NOMO-1 (cell line): ENCODE measurements around the gene ERGIC1.

Experiments used
- DNase-seq, 2 experiments: peaks; one replicate each; lab custom pipeline; 2025; ENCODE audit not compliant: unreplicated experiment in 2 of 2; lab: John Stamatoyannopoulos, UW

ERGIC1 gene

DNA sequence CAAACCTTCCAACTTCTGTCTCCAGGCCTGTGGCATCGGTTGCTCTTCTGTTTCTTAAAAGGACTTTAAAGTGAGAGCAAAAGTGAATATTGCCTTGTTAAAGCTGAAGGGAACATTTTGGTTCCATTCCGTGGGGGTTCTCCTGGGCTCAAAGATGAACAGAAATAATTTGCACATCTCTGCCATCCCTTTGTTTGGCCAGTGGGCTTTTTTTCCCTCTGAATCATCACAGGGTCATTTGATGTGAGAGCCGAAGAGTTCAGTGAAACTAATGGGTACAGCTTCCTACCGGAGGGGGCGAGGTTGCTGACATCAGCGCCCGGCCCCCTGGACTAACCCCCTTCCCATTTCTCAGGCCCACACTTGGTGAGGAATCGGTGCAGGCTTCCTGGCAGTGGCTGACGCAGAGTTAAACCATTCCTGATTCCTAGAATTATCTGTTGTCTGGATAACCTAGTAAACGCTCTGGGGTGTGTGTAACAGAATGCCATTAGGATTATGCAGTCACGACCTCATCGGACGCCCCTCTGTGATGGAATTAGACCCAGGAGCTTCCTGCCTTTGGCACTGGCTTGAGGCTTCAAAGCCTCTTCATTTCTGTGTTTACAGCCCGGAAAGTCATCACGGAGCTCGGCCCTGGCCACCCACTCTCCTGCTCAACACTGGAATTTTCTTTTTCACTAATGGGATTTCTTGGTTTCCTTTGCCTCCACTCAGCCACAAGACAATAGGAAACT is 63.6 kb downstream of the ERGIC1 start:
- no peak for DNase-seq

DNA sequence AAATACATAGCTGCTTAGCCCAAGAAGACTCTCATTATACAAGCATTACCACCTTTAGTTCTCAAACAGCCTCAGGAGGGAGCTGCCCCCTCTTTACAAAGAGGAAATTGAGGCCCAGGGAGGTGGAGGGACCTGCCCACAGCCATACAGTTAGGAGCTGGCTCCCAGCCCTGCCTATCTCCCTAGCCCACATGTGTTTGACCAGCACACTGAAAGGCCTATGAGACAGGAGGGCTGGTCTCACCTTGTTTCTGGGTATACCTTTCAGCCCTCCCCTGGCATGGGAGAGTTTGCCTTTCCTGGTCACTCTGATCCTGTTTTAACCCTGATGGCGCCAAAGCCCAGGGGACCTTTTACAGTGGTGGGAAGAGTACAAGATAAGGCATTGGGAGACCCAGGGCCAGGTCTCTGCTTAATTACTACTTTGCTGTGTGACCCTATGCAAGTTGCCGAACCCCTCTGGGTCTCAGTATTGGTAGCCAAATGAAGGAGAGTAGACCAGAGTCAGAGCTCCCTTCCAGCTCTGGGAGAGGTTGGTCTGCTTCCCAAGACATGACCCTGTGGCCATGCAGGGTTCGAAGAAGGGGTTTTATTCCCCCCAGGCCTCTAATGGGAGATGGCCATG is 64.3 kb downstream of the ERGIC1 start:
- no peak for DNase-seq

GRCh38 chr5:172898843-172899369 is 64.9 kb downstream of the ERGIC1 start:
- DNase-seq = no peak

GRCh38 chr5:172899436-172899835 is 65.4 kb downstream of the ERGIC1 start:
- DNase-seq = no peak

DNA sequence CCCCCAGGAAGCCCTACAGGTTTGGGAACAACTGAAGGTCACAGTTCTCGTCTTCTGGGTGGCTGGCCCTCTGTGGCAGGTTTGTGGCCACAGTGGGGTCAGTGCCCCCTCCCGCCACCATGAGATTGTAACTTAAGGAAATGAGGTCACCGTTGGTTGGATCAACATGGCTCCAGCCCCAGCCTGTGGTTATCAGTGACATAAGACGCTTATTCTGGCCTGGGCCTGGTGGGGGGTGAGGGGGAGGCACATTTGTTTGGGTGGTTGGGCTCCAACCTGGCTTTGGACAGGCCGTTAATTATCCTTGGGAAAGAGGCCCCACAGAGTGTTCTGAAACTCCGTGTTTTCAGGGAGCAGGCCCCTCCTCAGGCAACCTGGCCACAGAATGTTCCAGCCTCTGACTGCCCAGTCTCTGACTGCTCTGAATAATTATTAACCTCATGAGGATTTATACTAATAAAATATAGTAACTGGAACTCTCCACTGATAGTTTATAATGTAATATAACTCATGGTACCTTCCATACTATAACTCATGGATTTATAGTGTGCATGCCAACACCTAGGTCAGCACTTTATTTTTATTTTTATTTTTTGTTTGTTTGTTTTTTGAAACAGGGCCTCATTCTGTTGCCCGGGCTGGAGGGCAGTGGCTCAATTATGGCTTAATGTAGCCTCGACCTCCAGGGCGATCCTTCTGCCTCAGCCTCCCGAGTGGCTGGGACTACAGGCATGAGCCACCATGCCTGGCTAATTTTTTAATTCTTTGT is 67.1 kb downstream of the ERGIC1 start:
- no peak for DNase-seq

- no peak for DNase-seq
Measured at GRCh38 chr5:172901788-172902496, 67.9 kb downstream of the ERGIC1 start.

DNA sequence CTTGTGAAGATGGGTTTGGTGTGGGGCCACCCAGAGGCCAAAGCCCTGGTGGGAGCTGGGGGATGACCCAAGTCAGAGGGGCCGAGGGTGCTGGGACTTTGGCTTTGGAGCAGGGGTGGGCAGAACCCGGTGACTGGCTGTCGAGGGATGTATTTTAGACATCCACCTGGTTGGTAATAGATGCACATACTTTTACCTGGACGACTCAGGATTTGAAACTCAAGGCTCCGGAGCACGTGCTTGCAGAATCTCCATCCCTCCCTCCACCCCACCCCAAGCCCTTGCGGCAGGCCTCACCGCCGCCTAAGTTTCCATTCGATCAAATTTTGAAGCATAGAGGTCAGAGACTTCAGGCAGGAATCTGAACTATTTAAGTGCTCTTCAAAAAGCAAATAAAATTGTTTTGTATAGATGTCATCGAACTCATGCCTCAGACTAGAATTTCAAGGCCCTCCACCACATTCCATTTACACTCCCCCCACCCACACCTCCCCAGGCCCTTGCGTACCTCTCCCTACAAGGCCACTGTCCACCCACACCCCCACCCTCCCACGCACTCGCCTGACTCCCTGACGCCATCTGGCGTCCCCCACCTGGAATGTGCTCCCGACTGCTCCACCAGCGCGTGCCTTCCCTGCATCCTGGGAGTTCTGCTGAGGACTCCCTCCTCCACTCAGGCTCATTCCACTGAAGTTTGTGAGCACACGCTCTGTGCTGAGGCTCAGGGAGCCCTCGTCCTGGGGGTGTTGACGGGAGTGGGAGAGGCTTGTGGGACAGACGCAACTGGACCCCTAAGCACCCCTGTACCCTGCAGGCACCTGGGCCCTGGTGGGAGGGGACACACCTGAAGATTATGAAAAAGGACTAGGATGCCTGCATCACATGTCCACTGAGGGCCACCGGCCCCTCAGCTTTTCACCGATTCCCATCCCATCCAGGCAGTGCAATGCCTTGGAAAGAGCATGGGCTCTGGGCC is 68.7 kb downstream of the ERGIC1 start:
- peak in 1 of 2 experiments; percentile 30 for DNase-seq

DNA sequence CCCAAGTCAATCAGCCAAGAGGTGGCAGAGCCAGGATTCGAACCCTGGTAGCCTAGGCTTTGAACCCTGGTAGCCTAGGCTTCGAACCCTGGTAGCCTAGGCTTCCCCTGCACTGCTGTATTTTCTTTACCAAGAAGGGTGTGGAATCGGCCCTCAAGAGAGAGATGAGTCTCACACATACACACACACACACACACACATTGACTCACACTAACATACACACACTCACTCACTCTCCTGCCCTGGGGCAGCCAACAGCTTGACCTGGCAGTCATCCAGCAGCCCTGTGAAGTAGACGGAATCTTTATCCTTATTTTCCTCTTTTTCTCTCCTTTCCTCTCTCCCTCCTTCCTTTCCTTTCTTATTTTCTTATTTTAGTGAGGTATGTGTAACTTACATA is 69.7 kb downstream of the ERGIC1 start:
- no peak for DNase-seq

DNA sequence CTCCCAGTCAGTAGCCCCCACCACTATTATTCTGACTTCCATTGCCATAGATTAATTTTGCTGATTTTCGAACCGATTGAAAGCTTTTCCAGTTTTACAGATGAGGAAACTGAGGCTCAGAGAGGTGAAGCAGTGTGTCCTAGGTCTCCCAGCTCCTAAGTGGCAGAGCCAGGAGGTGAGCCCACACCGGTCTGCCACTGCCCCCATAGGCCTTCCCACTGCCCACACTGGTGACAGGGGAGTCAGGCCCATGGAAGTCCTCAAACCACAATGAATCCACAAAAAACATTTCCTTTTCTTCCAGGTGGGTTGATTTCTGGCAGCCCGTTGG is 70.2 kb downstream of the ERGIC1 start:
- no peak for DNase-seq

- no peak for DNase-seq
Measured at GRCh38 chr5:172904643-172905345, 70.7 kb downstream of the ERGIC1 start.

- no peak for DNase-seq
Measured at GRCh38 chr5:172905346-172906140, 71.5 kb downstream of the ERGIC1 start.

DNA sequence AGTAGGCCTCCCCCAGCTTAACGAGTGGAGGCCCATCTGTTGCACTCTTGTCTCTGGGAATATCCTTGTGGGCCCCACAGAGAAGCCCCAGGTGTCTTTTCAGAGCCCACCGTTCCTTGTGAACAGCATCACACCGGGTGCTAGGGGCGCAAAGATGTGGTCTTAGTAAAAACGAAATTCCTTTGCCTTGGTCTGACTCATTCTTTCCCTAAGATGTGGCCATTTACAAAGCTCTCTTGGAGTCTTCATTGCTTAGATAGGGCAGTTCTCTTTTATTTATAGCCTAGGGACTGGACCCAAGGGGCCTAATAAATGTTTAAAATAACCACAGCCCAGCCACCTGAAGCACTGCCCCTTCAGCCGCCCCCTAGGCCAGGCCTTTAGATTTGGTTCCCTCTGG is 72.4 kb downstream of the ERGIC1 start:
- DNase-seq = no peak

GRCh38 chr5:172906888-172907287 is 72.8 kb downstream of the ERGIC1 start:
- no peak for DNase-seq

- no peak for DNase-seq
Measured at GRCh38 chr5:172907657-172908056, 73.6 kb downstream of the ERGIC1 start.

DNA sequence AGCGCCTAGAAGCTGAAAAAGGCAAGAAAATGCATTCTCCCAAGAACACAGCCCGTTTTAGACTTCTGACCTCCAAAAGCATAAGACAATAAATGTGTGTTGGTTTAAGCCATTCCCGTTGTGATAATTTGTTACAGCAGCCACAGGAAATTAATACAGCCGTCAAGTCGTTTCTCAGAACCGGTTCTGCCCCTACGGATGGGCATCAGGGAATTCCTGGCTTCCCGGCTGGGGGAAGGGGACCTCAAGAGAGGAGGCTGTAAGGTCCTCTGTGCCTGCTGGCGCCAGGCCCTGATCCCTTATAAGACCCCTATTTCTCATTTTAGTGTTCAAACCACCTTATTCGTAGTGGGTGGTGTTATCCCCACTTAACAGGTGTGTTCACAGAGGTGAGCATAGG is 74.6 kb downstream of the ERGIC1 start:
- no peak for DNase-seq

- DNase-seq = no peak
Measured at GRCh38 chr5:172909931-172910502, 76.0 kb downstream of the ERGIC1 start.

DNA sequence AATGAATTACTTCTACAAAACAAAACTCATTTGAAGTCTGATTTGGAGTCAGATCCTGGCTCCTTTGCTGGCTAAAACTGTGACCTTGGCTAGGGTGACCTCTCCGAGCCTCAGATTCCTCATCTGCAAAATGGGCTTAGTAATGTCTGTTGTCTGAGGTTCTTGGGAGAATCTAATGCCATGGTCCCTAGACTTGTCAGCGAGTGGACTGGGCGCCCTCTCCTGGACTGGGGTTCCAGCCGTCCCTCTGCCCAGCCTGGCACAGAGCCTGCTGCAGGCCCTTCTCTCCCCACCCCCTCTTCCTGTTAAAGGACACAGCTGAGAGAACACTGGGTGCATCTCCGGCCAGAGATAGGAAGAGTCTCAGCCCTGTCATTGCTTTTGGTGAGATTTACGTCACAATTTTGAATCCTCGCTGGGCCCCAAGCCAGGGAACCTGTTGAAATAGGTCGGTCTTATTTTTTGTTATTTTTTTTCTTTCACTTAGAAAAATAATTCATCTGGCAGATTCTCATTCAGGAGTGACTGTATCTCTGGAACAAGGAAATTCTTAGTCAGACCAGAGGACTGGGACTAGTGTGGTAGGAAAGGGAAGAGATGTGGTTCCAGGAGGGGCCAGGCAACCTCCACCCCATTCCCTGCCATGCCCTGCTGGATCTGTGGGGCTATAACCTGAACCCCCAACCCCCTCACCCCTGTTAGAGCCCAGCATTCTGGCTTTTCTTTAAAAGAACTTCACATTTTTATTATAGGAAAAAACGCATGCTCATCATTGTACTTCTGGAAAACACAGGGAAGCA is 77.0 kb downstream of the ERGIC1 start:
- DNase-seq = no peak

DNA sequence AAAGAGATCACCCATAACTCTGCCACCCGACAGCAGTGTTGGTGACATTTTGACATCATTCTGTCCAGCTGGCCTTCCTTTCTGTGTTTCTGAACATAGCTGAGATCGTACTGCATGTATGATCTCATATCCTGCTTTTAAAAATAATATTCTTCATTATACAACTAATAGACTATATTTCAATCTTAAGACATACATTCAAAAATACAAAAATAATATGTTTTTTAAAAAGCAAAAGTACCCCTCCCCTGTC is 77.5 kb downstream of the ERGIC1 start:
- no peak for DNase-seq
